HG02678 (cell line): ENCODE measurements around the gene MAVS.

ENCODE experiments used
- ATAC-seq: cut with Tn5 transposase; IDR thresholded peaks from one replicate; pipeline ENCODE4 v1.9.1; 2021; ENCODE audit warnings: mild to moderate bottlenecking, moderate library complexity; ENCODE audit not compliant: unreplicated experiment

The MAVS gene

DNA sequence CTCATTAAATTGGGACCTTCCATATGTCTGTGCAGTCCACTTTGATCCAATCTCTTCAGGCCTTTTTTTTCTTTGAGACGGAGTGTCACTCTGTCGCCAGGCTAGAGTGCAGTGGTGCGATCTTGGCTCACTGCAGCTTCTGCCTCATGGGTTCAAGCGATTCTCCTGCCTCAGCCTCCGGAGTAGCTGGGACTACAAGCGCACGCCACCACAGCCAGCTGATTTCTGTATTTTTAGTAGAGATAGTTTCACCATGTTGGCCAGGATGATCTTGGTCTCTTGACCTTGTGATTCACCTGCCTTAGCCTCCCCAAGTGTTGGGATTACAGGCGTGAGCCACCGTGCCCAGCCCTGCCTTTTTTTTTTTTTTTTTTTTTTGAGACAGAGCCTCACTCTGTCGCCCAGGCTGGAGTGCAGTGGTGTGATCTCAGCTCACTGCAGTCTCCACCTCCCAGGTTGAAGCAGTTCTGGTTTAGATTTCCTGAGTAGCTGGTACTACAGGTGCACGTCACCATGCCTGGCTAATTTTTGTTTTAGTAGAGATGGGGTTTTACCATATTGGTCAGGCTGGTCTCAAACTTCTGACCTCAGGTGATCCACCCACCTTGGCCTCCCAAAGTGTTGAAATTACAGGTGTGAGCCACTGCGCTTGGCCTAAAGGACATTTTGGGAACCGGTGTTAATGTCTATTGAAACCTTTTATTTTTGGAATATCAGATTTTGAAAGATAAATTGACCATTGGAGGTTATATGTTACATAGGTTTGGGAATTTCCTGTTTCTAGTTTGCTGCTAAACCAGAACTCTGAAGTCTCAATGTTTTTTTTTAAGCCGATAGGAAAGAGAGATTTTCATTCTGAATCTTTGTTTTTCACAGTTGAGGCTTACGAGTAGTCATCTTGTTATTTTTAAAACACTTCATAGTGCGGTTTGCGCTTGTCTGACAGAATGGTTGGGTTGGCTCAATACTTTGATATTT, 60.4 kb downstream of the MAVS start:
- peak; percentile 91 for ATAC-seq

GRCh38 chr20:3908667-3909066, 62.0 kb downstream of the MAVS start:
- ATAC-seq, result no peak

GRCh38 chr20:3909952-3910366, 63.3 kb downstream of the MAVS start:
- ATAC-seq, result no peak

GRCh38 chr20:3910853-3911252, 64.2 kb downstream of the MAVS start:
- ATAC-seq, result no peak

DNA sequence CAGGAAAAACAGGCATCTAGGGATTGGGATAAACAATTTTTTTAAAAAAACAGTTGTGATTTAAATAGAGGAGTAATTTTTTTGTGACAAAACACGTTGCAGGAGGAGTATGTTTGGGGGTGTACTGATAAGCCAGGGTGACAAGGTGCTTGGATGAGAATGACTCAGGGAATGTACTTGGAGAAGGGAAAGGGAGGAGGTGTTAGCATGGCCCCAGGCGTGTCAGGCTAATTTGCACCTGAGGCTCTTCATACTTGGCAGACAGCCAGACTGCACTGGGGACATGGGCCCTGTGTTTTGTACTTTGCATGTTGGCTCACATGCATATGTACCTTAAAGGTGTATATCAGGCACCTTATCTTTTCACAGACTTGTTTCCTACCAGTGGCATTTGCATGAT, 65.3 kb downstream of the MAVS start:
- ATAC-seq, result no peak

DNA sequence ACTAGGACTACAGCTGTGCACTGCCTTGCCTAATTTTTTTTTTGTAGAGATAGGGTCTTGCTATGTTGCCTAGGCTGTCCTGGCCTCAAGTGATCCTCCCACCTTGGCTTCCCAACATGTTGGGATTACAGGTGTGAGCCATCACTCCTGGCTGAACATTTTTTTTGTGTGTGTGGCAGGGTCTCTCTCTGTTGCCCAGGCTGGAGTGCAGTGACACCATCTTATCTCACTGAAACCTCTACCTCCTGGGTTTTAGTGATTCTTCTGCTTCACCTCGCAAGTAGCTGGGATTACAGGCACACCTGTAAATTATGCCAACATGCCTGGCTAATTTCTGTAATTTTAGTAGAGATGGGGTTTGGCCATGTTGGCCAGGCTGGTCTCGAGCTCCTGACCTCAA, 67.8 kb downstream of the MAVS start:
- no peak for ATAC-seq

DNA sequence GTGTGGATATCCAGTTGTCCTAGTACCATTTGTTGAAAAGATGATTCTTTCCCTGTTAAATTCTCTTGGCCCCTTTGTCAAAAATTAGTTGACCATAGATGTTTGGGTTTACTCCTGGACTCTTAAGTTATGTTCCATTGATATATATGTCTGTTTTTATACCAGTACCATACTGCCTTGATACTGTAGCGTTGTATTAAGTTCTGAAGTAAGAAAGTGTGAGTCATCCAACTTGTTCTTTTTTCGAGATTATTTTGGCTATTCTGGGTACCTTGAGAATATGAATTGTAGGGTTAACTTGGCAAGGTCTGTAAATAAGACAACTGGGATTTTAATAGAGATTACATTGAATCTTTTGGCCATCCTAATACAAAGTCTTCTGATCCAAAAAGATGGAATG, 69.1 kb downstream of the MAVS start:
- no peak for ATAC-seq

DNA sequence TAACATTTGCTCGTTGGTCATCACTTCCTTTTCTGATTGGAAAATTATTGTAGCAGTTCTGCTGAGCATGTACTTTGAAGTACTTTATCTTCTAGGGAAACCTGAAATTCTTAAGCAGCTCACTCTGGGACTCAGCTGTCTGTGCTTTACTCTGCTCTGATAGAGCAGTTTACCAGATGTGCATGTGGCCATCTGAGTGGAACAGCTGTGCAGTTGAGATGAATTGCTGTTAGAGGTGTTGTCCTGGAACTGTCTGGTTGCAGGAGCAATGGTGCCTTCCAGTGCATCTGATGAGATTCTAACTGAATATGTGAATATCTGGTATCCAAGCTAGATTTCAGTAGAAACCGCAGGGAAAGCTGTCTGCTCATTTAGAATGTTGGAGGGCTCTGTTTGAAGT, 69.7 kb downstream of the MAVS start:
- ATAC-seq, result no peak

GRCh38 chr20:3919352-3919751, 72.7 kb downstream of the MAVS start:
- ATAC-seq, result no peak

DNA sequence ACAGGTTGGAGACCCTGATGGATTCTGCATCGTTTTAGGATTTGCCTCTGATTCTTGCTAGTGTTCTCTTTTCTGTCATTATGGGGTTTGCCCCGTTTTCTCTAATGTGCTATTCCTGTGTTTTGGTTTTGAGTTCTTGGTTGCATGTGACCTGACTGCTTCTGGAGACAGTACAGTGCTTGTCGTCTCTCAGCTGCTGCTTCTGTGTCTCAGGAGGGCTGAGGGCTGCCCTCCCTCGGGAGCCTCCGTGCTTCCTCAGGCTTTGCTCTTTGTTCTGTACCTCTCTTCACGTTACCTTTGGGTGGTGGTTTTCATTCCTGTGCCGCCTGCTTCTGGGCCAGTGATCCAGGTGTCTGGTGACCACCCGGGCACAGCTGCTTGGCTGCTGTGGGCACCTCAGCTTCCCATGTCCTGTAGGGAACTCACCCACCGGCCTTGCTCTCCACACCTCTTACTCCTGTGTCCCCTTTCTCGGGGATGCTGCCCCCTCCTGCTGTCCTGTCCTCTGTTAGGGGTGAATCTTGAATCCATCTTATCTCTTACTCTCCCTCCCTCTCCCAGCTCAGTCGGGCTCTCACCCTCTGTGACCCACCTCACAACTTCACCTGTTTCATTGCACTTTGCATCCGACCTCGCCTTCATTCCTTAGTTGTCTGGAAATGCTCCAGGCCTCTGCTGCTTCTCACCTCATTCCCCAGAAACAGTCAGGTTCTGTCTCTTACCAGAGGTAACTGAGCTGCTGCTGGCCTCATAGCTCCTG, 75.8 kb downstream of the MAVS start:
- no peak for ATAC-seq

DNA sequence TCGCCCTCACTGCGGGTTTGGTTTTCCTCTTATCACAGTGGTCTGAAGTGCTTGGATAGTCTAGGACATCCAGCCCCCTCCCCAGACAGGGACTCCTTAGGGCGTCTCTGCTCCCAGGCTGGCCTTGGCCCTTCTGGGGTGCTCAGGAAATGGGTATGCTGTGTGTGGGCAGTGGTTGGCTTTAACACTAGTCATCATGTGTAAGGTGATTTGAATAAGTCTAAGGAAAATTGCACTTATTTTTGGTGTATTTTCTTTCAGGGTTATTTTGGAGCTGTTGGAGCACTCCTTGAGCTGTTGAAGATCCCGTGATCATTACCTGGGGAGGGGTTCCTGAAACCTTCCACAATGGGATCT, 76.3 kb downstream of the MAVS start:
- ATAC-seq, result no peak

- no peak for ATAC-seq
Measured at GRCh38 chr20:3923818-3924217, 77.2 kb downstream of the MAVS start.

DNA sequence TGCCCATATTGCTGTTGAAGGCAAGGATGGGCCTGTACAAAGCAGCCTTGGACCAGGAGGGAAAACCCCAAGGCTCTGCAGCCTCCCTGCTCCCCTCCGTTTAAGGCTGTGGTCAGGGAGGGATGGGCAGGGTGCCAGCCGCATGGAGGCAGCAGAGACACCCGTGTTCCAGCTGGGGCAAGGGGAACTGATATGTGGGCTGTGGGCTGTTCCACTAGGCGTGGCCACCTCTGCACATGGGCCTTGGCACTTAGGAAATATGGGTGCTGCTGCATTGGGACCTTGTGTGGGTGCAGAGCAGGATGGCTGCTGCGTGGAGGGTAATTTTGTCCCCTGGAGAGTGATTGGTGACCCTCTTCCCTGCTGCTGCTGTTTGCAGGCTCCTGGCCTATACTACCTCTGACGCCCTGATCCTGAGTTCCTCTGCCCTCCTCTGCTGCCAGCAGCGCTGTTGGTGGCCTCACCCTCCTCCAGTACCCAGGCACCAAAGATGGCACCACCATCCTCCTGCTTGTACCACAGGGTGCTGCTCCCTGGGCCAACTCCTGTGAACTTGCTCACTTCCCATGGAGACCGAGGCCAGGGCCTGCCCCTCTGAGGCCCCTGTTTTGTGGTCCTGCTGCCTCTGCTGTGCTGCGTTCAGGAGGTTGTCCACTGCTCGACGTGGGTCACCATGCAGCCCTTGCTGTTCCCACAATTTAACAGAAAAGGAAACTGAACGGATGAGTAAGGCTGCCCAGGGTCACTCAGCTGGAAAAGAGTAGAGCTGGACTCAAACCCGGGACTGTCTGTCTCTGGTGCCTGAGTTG, 77.9 kb downstream of the MAVS start:
- ATAC-seq, result no peak

GRCh38 chr20:3925113-3925695, 78.6 kb downstream of the MAVS start:
- ATAC-seq, result no peak
